Measurements from ENCODE around the gene ELOVL5.

GRCh38 chr6:53363341-53364079 lies 14.8 kb upstream of the ELOVL5 start:
- TF ChIP-seq, protein P1, sequence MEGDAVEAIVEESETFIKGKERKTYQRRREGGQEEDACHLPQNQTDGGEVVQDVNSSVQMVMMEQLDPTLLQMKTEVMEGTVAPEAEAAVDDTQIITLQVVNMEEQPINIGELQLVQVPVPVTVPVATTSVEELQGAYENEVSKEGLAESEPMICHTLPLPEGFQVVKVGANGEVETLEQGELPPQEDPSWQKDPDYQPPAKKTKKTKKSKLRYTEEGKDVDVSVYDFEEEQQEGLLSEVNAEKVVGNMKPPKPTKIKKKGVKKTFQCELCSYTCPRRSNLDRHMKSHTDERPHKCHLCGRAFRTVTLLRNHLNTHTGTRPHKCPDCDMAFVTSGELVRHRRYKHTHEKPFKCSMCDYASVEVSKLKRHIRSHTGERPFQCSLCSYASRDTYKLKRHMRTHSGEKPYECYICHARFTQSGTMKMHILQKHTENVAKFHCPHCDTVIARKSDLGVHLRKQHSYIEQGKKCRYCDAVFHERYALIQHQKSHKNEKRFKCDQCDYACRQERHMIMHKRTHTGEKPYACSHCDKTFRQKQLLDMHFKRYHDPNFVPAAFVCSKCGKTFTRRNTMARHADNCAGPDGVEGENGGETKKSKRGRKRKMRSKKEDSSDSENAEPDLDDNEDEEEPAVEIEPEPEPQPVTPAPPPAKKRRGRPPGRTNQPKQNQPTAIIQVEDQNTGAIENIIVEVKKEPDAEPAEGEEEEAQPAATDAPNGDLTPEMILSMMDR (conservative IDR thresholded peaks at IDR 0.05; ENCODE audit: low read length) = no peak
- no peak for TF ChIP-seq EZH2phosphoT487 (IDR thresholded peaks at IDR 0.05; ENCODE audit: borderline replicate concordance)

Data from Loucy (cell line).